ENCODE data around the gene KRTAP2-3. TPM values are rescaled to one million over a fixed set of nuclear protein-coding genes. Genes with fewer than 3 reads are reported as not detected.
A peak's percentile ranks its signal among the peaks of the same experiment; 100 is the strongest.

Gene KRTAP2-3
- total RNA-seq, 1 donor from 2014 or later = not detected

DNA sequence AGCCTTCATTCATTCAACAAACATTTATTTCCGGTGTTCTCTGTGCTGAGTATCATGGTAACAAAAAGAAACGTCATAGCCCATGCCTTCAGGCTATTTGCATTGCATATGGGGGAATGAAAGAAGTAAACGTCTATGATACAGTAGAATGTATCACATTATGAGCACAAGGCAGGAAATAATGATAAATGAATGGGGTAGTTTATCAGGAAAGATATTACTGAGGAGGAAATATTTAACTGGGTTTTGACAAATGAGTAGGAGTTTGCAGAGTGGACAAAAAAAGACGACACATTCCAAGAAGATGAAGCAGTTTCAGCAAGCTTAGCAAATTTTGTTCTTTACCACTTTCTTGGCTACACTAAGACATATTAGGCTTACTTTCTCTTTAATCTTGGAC is 22.7 kb upstream of the KRTAP2-3 start:
- no peak for TF ChIP-seq CTCF (IDR thresholded peaks at IDR 0.05)
- Mint-ChIP-seq H3K9me3 (ENCODE audit: low read depth) (no peaks in the 10 kb centered on the region), H3K27ac (ENCODE audit: unreplicated experiment) (peak overlapping the region; percentile 67), H3K4me3 (ENCODE audit: unreplicated experiment) (no peak overlapping the region), H3K36me3 (ENCODE audit: low read depth) (no peaks in the 10 kb centered on the region), H3K27me3 (ENCODE audit: low read depth) (no peaks in the 10 kb centered on the region), H3K4me1 (ENCODE audit: low read depth) (peaks cover 24% of the 10 kb centered on the region)
- DNase-seq (ENCODE audit: low spot score) = no peak

DNA sequence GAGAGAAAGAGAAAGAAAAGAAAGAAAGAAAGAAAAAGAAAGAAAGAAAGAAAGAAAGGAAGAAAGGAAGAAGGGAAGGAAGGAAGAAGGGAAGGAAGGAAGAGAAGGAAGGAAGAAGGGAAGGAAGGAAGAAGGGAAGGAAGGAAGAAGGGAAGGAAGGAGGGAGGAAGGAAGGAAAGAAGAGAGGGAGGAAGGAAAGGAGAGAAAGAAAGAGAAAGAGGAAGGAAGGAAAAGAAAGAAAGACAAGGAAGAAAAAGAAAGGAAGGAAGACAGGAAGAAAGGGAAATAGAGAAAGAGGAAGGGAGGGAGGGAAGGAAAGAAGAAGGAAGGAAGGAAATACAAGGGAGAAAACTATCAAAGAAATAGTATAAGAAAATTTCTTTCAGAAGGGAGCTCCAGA is 16.9 kb upstream of the KRTAP2-3 start:
- Mint-ChIP-seq H3K9me3 (ENCODE audit: low read depth) (no peaks in the 10 kb centered on the region), H3K36me3 (ENCODE audit: low read depth) (no peaks in the 10 kb centered on the region), H3K27me3 (ENCODE audit: low read depth) (no peaks in the 10 kb centered on the region), H3K4me3 (ENCODE audit: unreplicated experiment) (no peak overlapping the region), H3K27ac (ENCODE audit: unreplicated experiment) (no peak overlapping the region), H3K4me1 (ENCODE audit: low read depth) (peaks cover under 1% of the 10 kb centered on the region)
- no peak for DNase-seq (ENCODE audit: low spot score)
- no peak for TF ChIP-seq CTCF (IDR thresholded peaks at IDR 0.05)

- DNase-seq (ENCODE audit: low spot score) = no peak
- Mint-ChIP-seq H3K27me3 (ENCODE audit: low read depth) (no peaks in the 10 kb centered on the region), H3K36me3 (ENCODE audit: low read depth) (no peaks in the 10 kb centered on the region), H3K27ac (ENCODE audit: unreplicated experiment) (no peak overlapping the region), H3K9me3 (ENCODE audit: low read depth) (no peaks in the 10 kb centered on the region), H3K4me1 (ENCODE audit: low read depth) (no peaks in the 10 kb centered on the region), H3K4me3 (ENCODE audit: unreplicated experiment) (no peak overlapping the region)
- no peak for TF ChIP-seq CTCF (IDR thresholded peaks at IDR 0.05)
These were observed 13.8 kb upstream of the KRTAP2-3 start for GRCh38 chr17:41073676-41074075.

- Mint-ChIP-seq H3K27me3 (ENCODE audit: low read depth) (no peaks in the 10 kb centered on the region), H3K36me3 (ENCODE audit: low read depth) (no peaks in the 10 kb centered on the region), H3K4me1 (ENCODE audit: low read depth) (no peaks in the 10 kb centered on the region), H3K9me3 (ENCODE audit: low read depth) (no peaks in the 10 kb centered on the region), H3K27ac (ENCODE audit: unreplicated experiment) (no peak overlapping the region), H3K4me3 (ENCODE audit: unreplicated experiment) (no peak overlapping the region)
- no peak for DNase-seq (ENCODE audit: low spot score)
- TF ChIP-seq CTCF (IDR thresholded peaks at IDR 0.05) = no peak
These were observed 11.9 kb upstream of the KRTAP2-3 start for GRCh38 chr17:41071606-41072360.

DNA sequence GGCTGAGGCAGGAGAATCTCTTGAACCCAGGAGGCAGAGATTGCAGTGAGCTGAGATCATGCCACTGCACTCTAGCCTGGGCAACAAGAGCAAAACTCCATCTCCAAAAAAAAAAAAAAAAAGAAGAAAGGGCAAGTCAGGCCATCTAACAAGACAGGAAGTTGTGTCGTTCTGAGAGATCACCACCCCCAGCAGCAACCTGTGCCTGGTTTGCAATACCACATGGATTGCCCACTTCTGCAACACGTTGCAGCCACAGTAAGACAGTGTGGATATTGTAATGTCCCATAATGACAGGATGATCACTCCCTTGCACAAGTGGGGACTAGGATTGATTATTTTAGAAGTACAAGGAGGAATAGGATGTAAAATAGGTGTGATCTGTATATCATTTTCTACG is 9.1 kb upstream of the KRTAP2-3 start:
- Mint-ChIP-seq H3K36me3 (ENCODE audit: low read depth) (no peaks in the 10 kb centered on the region), H3K9me3 (ENCODE audit: low read depth) (no peaks in the 10 kb centered on the region), H3K4me1 (ENCODE audit: low read depth) (peaks cover 10% of the 10 kb centered on the region), H3K27me3 (ENCODE audit: low read depth) (no peaks in the 10 kb centered on the region), H3K27ac (ENCODE audit: unreplicated experiment) (no peak overlapping the region), H3K4me3 (ENCODE audit: unreplicated experiment) (no peak overlapping the region)
- TF ChIP-seq CTCF (IDR thresholded peaks at IDR 0.05) = no peak
- DNase-seq (ENCODE audit: low spot score) = no peak

All from chondrocyte (in vitro differentiated cells).